Hepatic stellate cell (primary cell): ENCODE data around the gene CSNK1G2.

Experiments
- DNase-seq: peaks from one replicate; pipeline ENCODE4 v3.0.0; 2011; ENCODE audit warnings: low spot score

The CSNK1G2 gene

GRCh38 chr19:1968279-1969175 lies 27.6 kb downstream of the CSNK1G2 start:
- no peak for DNase-seq

GRCh38 chr19:1969176-1970002 lies 28.4 kb downstream of the CSNK1G2 start:
- DNase-seq, result no peak

GRCh38 chr19:1970003-1970805 lies 29.2 kb downstream of the CSNK1G2 start:
- DNase-seq, result no peak

- no peak for DNase-seq
These were observed 30.0 kb downstream of the CSNK1G2 start for GRCh38 chr19:1970806-1971502.

GRCh38 chr19:1974381-1975161 lies 33.6 kb downstream of the CSNK1G2 start:
- no peak for DNase-seq

GRCh38 chr19:1975162-1975480 lies 34.1 kb downstream of the CSNK1G2 start:
- DNase-seq, result no peak

- no peak for DNase-seq
These were observed 36.1 kb downstream of the CSNK1G2 start for GRCh38 chr19:1977120-1977519.

- no peak for DNase-seq
These were observed 37.4 kb downstream of the CSNK1G2 start for GRCh38 chr19:1978346-1978894.

- DNase-seq, result no peak
These were observed 38.0 kb downstream of the CSNK1G2 start for GRCh38 chr19:1979017-1979416.

- no peak for DNase-seq
These were observed 38.7 kb downstream of the CSNK1G2 start for GRCh38 chr19:1979642-1980041.

GRCh38 chr19:1980091-1980808 lies 39.3 kb downstream of the CSNK1G2 start:
- DNase-seq, result no peak

- no peak for DNase-seq
These were observed 39.8 kb downstream of the CSNK1G2 start for GRCh38 chr19:1980809-1981181.

GRCh38 chr19:1981253-1981652 lies 40.3 kb downstream of the CSNK1G2 start:
- DNase-seq, result no peak

- DNase-seq, result no peak
These were observed 43.4 kb downstream of the CSNK1G2 start for GRCh38 chr19:1984357-1984756.

- no peak for DNase-seq
These were observed 44.8 kb downstream of the CSNK1G2 start for GRCh38 chr19:1985588-1986356.

GRCh38 chr19:1986357-1987162 lies 45.6 kb downstream of the CSNK1G2 start:
- DNase-seq, result no peak

GRCh38 chr19:1987197-1988187 lies 46.5 kb downstream of the CSNK1G2 start:
- DNase-seq, result no peak
